Progenitor cell of endocrine pancreas (in vitro differentiated cells): ENCODE data around the gene FRY. TPM values are rescaled to one million over a fixed set of nuclear protein-coding genes. Genes with fewer than 3 reads are reported as not detected.

Source experiments
- DNase-seq: peaks from one replicate; pipeline ENCODE4 v3.0.0; 2021; ENCODE audit warnings: low spot score; ENCODE audit not compliant: unreplicated experiment
- H3K27ac Mint-ChIP-seq: 2 replicates; pipeline ENCODE4 v1.8.0; 2021; ENCODE audit warnings: mild to moderate bottlenecking, moderate library complexity, mixed read lengths
- H3K27me3 Mint-ChIP-seq: 2 replicates; pipeline ENCODE4 v1.8.0; 2021; ENCODE audit warnings: mixed read lengths
- H3K36me3 Mint-ChIP-seq: 2 replicates; pipeline ENCODE4 v1.8.0; 2022; ENCODE audit warnings: mixed read lengths; ENCODE audit not compliant: insufficient read depth
- H3K4me1 Mint-ChIP-seq: 2 replicates; pipeline ENCODE4 v1.8.0; 2021; ENCODE audit warnings: low read depth, mixed read lengths
- H3K4me3 Mint-ChIP-seq: 2 replicates; pipeline ENCODE4 v1.8.0; 2021; ENCODE audit warnings: low read depth, mild to moderate bottlenecking, moderate library complexity, mixed read lengths
- H3K9me3 Mint-ChIP-seq: 2 replicates; pipeline ENCODE4 v1.8.0; 2021; ENCODE audit warnings: low read depth, mixed read lengths
- CTCF ChIP-seq: fragments of 200-600 bp; sonication (generic); IDR thresholded peaks from one replicate; pipeline ENCODE4 v1.5.0; 2021; ENCODE audit warnings: antibody characterized with exemption, mild to moderate bottlenecking; ENCODE audit not compliant: unreplicated experiment
- total RNA-seq: library from RNA; stranded (reverse); gene quantifications from 2 replicates; pipeline ENCODE4 v1.2.1, GENCODE V29; 2021

Gene FRY
- total RNA-seq, 1 donor from 2014 or later = 14.3 TPM

- H3K36me3 Mint-ChIP-seq = no peaks in the 10 kb centered on the region
- peaks cover 13% of the 10 kb centered on the region for H3K4me1 Mint-ChIP-seq
- no peaks in the 10 kb centered on the region for H3K27me3 Mint-ChIP-seq
- DNase-seq = no peak
- TF ChIP-seq CTCF = no peak
- H3K27ac Mint-ChIP-seq = no peak overlapping the region
- no peaks in the 10 kb centered on the region for H3K9me3 Mint-ChIP-seq
- H3K4me3 Mint-ChIP-seq = no peak overlapping the region
Measured at GRCh38 chr13:32254916-32255723, 223.5 kb downstream of the FRY start.

GRCh38 chr13:32255724-32256109, 224.1 kb downstream of the FRY start:
- no peak overlapping the region for H3K27ac Mint-ChIP-seq
- H3K4me3 Mint-ChIP-seq = no peak overlapping the region
- no peaks in the 10 kb centered on the region for H3K36me3 Mint-ChIP-seq
- no peak for DNase-seq
- H3K9me3 Mint-ChIP-seq = no peaks in the 10 kb centered on the region
- H3K4me1 Mint-ChIP-seq = peaks cover 13% of the 10 kb centered on the region
- no peak for TF ChIP-seq CTCF
- no peaks in the 10 kb centered on the region for H3K27me3 Mint-ChIP-seq

GRCh38 chr13:32256243-32256642, 224.7 kb downstream of the FRY start:
- no peaks in the 10 kb centered on the region for H3K36me3 Mint-ChIP-seq
- no peak overlapping the region for H3K4me3 Mint-ChIP-seq
- H3K27ac Mint-ChIP-seq = no peak overlapping the region
- no peak for DNase-seq
- no peak for TF ChIP-seq CTCF
- peaks cover 13% of the 10 kb centered on the region for H3K4me1 Mint-ChIP-seq
- no peaks in the 10 kb centered on the region for H3K27me3 Mint-ChIP-seq
- H3K9me3 Mint-ChIP-seq = no peaks in the 10 kb centered on the region

- Mint-ChIP-seq H3K27ac (no peak overlapping the region), H3K4me1 (peaks cover 19% of the 10 kb centered on the region), H3K4me3 (no peak overlapping the region), H3K9me3 (no peaks in the 10 kb centered on the region), H3K36me3 (no peaks in the 10 kb centered on the region), H3K27me3 (no peaks in the 10 kb centered on the region)
- DNase-seq = no peak
- TF ChIP-seq CTCF = no peak
Measured at GRCh38 chr13:32257649-32258048, 226.1 kb downstream of the FRY start.

- H3K27ac Mint-ChIP-seq = no peak overlapping the region
- no peaks in the 10 kb centered on the region for H3K9me3 Mint-ChIP-seq
- H3K36me3 Mint-ChIP-seq = no peaks in the 10 kb centered on the region
- no peak for DNase-seq
- no peak overlapping the region for H3K4me3 Mint-ChIP-seq
- peak; percentile 14 for TF ChIP-seq CTCF
- H3K4me1 Mint-ChIP-seq = peaks cover 19% of the 10 kb centered on the region
- H3K27me3 Mint-ChIP-seq = no peaks in the 10 kb centered on the region
Measured at GRCh38 chr13:32259116-32259515, 227.5 kb downstream of the FRY start.
